Central memory CD4-positive, alpha-beta T cell (primary cell): Measurements from ENCODE around the gene NAA25.
"Not testable (repeated sequence)": the region's sequence is repeated elsewhere in the genome, so short reads cannot be mapped to it uniquely, and the experiment has no call there.

ENCODE experiments used
- DNase-seq: peaks from one replicate; pipeline ENCODE4 v3.0.0; 2022

Gene NAA25

GRCh38 chr12:112049351-112049750, 59.2 kb downstream of the NAA25 start:
- no peak for DNase-seq

- no peak for DNase-seq
Observed at GRCh38 chr12:112046003-112046402, 62.6 kb downstream of the NAA25 start.

- not testable (repeated sequence) for DNase-seq
Observed at GRCh38 chr12:112036614-112037013, 72.0 kb downstream of the NAA25 start.

GRCh38 chr12:112035219-112035785, 73.3 kb downstream of the NAA25 start:
- no peak for DNase-seq

GRCh38 chr12:112032292-112032691, 76.3 kb downstream of the NAA25 start:
- no peak for DNase-seq

GRCh38 chr12:112031472-112031871, 77.1 kb downstream of the NAA25 start:
- no peak for DNase-seq

- no peak for DNase-seq
Observed at GRCh38 chr12:112029301-112029700, 79.3 kb downstream of the NAA25 start.

- DNase-seq, result no peak
Observed at GRCh38 chr12:112025808-112026375, 82.7 kb downstream of the NAA25 start.

GRCh38 chr12:112023759-112024396, 84.7 kb downstream of the NAA25 start:
- DNase-seq, result no peak

- no peak for DNase-seq
Observed at GRCh38 chr12:112022241-112023016, 86.2 kb downstream of the NAA25 start.

- no peak for DNase-seq
Observed at GRCh38 chr12:112020947-112021457, 87.6 kb downstream of the NAA25 start.

- DNase-seq, result no peak
Observed at GRCh38 chr12:112018571-112019237, 89.9 kb downstream of the NAA25 start.

- DNase-seq, result no peak
Observed at GRCh38 chr12:112017041-112017440, 91.5 kb downstream of the NAA25 start.

GRCh38 chr12:112015938-112016337, 92.6 kb downstream of the NAA25 start:
- no peak for DNase-seq

GRCh38 chr12:112013601-112014402, 94.8 kb downstream of the NAA25 start:
- peak; percentile 73 for DNase-seq

- peak; percentile 99 for DNase-seq
Observed at GRCh38 chr12:112012775-112013600, 95.6 kb downstream of the NAA25 start, which contains the start of the genes ERP29 and TMEM116. Gene ERP29 (plus strand): TSS chr12:112013426. CDS start chr12:112013466, 40 bp downstream. Gene TMEM116 (minus strand): TSS chr12:112013165. CDS start chr12:112005270, 7,895 bp downstream.

GRCh38 chr12:112011685-112012084, 96.9 kb downstream of the NAA25 start:
- DNase-seq, result no peak

GRCh38 chr12:112010415-112011344, 97.9 kb downstream of the NAA25 start:
- no peak for DNase-seq

- DNase-seq, result not testable (repeated sequence)
Observed at GRCh38 chr12:112009596-112009995, 99.0 kb downstream of the NAA25 start.

GRCh38 chr12:112008918-112009317, 99.7 kb downstream of the NAA25 start:
- no peak for DNase-seq
